ENCODE measurements around the gene FNDC7.
"Not testable (repeated sequence)": the region's sequence is repeated elsewhere in the genome, so short reads cannot be mapped to it uniquely, and the experiment has no call there.

The FNDC7 gene, protein sequence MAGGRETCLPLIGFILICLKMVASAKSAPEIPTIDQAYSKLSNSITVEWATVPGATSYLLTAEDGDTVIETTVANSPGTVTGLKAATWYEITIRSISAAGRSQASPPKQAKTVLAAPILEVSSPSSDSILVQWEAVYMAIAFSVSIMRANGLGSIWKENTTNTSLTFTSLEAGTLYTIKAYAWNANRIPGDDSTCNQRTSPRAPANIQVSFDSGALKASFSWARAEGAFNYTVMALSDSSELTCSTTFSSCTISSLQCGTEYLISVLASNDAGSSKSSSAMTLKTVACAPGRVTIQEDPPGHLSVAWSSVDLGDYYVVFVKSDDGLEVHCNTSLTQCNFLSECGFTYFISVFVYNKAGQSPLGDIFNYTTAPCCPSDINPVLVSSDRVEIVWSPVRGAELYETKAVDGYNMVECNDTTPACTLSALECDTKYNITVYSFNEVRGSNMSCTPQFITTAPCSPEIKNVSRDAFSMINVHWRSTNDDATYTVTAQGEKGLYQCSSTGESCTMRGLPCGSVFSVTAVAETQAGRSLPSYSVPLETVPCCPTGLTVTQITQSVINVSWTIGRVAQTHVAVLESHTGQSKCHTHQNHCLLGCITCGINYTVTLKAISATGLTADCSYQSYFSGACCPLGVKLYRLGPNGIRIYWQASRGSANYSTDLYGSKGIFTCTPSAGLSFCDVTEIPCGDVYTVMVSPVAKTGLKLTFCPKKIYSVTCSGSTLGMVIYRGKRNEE

DNA sequence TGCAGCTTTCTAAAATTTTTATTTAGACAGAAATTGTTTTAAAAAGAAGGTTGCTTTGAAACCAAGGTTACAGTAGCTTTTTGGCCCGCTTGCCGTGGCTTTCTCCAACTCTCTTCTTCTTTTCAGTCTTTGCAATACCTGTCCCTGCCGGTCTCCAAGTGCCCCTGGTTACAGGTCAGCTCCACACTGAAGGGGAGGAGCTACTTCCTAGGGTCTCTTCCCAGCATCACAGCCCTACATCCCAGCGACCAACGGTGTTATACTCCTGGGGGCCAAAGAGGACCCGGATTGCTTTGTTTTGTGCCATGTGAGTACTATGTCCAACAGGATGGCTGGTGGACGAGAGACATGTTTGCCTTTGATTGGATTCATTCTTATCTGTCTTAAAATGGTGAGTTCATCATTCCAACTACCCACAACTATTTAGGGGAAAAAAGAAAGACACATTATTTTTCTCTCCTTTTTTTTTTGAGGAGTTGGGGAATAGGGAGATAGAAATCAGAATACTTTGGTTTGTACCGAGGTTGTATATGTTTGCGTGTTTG lies at the start of gene FNDC7:
FNDC7 (plus strand) TSS at position 303 of the 545 bp plus-strand sequence; CDS start at position 329, 26 bp downstream.
- DNase-seq (ENCODE audit: low read depth), result no peak

DNA sequence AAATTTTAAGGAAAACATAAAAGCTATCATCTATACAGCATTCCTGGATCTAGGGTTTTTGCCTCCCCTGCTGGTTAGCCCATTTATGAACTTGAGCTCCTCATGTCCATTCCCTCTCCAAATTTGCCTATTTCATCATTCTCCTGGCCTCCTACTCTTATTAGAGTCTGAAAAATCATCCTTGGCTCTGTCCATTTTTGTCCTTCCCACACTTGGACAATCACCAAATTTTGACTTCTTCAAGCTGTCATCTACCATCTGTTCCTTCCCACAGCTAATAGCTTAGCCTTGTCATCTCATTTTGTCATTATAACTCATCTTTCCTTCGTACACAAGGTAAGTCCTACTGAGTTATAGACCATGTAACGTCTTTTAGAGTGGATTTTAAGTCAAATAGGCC lies 49.6 kb upstream of the FNDC7 start:
- DNase-seq (ENCODE audit: low read depth), result no peak

DNA sequence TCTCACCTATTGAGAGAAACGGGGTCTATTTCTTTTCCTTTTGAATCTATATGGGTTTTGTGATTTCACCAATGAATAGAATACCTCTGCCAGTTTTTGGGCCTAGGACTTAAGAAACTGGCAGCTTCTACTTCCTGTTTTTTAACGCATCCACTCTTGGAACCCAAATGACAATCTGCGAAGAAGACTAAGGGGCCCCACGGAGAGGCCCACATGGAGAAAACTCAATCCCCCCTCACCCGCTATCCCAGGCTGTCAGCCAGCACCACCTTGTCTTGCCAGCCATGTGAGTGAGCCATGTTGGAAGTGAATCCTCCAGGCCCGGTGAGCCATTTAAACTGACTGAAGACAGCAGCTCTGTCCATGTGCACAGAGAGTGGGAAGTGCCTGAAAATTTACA lies 48.2 kb upstream of the FNDC7 start:
- DNase-seq (ENCODE audit: low read depth), result no peak

DNA sequence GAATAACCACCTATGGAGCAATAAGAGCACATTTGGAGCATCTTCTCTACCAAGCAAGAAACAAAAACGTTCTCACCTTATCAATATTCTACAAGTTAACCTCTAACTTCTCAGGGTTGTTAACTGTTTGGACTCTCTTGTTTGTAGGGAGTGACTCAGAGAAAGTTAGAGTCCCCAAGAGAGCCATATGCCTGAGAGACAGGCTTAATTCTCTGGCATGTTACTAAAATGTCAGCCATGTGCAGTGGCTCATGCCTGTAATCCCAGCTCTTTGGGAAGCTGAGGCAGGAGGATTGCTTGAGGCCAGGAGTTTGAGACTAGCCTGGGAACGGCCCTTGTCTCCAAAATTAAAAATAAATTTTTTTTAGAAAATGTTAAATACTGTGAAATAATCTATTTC lies 47.6 kb upstream of the FNDC7 start:
- DNase-seq (ENCODE audit: low read depth), result no peak

DNA sequence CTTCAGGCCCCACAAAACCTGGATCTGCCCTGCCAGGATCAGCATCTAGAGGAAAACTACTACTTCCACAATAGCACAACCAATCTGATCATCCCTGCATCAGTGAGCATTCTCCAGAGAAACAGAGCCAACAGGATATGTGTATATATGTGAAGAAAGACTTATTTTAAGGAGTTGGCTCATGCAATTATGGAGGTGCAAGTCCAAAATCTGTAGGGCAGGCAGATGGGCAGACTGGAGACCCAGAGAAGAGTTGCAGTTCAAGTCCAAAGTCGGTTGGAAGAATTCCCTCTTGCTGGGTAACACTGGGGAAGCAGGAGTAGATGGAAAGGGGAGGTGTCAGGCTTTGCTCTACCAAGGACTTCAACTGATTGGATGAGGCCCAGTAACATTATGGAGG lies 46.9 kb upstream of the FNDC7 start:
- DNase-seq (ENCODE audit: low read depth), result no peak

DNA sequence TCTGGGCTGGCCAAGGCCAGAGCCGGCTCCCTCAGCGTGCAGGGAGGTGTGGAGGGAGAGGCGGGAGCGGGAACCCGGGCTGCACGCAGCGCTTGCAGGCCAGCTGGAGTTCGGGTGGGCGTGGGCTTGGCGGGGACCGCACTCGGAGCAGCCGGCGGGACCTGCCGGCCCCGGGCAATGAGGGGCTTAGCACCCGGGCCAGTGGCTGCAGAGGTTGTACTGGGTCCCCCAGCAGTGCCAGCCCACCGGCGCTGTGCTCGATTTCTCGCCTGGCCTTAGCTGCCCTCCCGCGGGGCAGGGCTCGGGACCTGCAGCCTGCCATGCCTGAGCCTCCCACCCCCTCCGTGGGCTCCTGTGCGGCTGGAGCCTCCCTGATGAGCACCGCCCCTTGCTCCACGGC lies 45.3 kb upstream of the FNDC7 start:
- not testable (repeated sequence) for DNase-seq (ENCODE audit: low read depth)

DNA sequence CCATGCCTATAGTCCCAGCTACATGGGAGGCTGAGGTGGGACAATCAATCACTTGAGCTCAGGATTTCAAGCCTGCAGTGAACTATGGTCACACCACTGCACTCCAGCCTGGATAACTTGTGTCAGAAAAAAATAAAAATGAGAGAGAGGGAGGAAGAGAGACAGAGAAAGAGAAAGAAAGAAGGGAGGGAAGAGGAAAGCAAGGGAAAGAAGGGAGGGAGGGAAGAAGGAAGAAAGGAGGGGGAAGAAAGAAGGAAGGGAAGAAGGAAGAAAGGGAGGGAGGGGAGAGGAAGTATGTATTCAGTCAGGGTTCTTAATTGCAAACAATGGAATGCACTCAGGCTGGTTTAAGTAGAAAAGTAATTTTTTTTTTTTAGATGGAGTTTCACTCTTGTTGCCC lies 43.9 kb upstream of the FNDC7 start:
- DNase-seq (ENCODE audit: low read depth), result no peak

DNA sequence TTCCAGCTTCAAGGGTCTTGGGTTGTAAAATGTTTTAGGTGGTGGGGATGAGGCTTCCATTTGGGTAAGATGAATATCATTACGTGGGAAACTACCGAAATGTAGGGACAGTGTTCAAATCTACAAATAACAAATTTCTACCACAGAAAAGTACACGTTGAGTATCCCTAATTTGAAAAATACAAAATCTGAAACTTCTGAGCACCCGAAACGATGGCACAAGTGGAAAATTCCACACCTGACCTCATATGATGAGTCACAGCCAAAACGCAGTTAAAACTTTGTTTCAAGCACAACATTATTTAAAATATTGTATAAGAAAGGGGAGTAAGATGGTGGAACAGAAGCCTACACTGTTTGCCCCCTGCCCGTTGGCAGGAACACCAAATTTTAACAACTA lies 43.0 kb upstream of the FNDC7 start:
- no peak for DNase-seq (ENCODE audit: low read depth)

DNA sequence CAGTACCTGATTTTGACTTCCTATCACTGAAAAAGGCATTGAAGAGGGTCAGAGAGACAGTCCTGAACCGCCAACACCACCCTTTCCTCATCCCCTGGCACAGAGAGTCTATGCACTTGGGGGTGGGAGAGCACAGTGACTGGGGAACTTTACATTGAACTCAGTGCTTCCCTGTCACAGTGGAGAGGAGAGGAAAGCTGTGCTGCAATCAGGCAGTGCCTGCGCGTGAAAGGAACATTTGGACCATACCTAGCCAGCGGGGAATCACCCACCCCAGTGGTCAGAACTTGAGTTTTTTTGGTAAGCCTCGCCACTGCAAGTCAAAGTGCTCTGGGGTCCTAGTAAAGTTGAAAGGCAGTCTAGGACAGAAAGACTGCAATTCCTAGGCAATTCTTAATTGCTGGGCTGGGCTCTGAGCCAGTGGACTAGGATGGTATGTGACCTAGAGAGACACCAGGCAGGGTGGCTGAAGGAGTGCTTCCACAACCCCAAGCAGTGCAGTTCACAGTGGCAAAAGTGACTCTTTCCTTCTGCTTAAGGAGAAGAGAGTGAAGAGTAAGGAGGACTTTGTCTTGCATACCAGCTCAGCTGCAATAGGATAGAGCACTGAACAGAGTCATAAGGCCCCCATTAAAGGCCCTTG lies 42.5 kb upstream of the FNDC7 start:
- no peak for DNase-seq (ENCODE audit: low read depth)

DNA sequence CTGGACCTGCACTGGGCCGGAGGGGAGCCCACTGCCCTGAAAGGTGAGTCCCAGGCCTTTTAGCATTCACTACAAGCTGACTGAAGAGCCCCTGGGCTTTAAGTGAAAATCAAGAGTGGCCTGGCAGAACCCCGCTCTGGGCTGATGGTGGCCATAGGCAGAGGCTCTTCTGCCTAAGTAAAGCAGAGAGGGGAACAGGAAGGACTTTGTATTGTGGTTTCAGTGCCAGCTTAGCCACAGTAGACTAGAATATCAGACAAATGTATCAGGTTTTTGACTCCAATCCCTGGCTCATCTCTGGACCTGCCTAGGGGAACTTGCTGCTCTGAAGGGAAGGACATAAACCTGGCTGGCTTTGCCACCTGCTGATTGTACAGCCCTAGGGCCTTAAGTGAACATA lies 41.6 kb upstream of the FNDC7 start:
- DNase-seq (ENCODE audit: low read depth), result no peak

DNA sequence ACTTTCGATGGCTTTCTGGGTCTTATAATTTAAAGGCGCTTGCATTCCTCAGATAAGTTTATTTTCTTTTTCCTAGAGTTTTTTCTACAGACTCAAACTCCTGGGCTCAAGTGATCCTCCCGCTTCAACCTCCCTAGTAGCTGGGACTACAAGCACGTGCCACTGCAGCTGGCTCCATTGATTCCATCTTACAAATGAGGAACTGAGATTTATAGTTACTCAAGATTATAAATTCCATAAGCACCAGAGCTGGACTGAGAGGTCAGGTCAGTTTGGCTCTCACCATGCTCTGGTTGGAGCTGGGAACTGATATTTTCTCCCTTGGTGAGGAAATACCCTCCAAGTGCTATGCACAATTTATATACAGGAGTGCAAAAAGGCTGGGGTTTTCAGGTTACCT lies 34.0 kb upstream of the FNDC7 start:
- no peak for DNase-seq (ENCODE audit: low read depth)

DNA sequence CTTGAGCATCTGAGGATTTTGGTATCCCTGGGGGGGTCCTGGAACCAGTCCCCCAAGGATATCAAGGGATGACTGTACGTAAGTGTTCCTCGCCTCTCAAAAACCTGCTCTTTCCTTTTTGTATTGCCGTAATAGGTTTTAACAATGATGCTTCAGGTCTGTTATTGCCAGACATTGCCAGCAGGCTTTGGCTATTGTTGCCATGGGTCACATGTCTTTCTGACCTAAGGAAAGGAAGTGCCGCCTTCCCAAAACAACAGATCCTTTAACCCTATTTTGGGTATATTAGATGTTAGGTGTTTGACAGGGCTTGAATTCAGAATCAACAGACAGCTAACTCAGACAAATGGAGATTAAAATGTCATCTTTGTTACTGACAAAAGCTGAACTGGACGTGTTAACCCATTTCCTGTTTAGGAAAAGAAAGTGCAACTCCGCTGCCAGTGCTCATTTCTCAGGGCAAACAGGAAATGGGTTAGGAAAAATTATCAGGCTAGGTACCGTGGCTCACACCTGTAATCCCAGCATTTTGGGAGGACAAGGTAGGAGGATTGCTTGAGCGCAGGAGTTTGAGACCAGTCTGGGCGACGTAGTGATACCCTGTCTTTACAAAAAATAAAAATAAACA lies 33.0 kb upstream of the FNDC7 start:
- DNase-seq (ENCODE audit: low read depth), result no peak

DNA sequence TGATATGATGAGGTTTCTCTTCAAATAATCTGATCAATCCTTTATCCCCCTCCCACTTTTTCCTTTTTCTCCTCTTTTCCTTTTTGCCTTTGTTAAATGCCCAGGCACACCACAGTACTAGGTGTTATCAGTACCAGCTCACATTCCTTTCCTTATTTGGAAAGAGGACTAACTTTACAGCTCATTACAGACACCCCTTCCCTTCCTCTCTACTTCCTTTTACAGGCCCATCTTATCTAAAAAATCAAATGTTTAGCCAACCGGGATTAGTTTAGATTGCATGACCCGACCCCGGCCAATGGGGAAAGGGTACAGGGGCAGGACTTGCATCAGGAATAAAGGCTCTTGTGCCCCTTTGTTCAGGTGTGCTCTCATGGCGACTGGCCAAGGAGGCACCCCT lies 31.0 kb upstream of the FNDC7 start:
- not testable (repeated sequence) for DNase-seq (ENCODE audit: low read depth)

DNA sequence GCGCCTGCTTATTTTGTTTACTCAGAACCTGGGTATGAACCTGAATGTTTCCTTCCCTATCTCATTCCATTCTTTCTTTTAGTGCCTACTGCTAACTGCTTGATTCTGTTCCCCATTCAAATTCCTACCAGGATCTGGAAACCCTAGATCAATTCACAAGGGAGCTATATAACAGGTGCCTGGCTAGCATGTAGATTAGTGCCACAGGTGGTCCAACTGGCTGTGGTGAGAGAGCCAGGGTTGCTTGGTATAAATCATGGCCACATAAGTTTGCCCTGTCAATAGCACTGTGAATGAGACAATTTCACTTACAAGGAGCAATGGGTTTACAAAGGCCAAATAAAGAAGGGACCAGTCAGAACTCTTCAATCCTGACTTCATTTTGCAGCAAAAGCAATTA lies 27.2 kb upstream of the FNDC7 start:
- no peak for DNase-seq (ENCODE audit: low read depth)

DNA sequence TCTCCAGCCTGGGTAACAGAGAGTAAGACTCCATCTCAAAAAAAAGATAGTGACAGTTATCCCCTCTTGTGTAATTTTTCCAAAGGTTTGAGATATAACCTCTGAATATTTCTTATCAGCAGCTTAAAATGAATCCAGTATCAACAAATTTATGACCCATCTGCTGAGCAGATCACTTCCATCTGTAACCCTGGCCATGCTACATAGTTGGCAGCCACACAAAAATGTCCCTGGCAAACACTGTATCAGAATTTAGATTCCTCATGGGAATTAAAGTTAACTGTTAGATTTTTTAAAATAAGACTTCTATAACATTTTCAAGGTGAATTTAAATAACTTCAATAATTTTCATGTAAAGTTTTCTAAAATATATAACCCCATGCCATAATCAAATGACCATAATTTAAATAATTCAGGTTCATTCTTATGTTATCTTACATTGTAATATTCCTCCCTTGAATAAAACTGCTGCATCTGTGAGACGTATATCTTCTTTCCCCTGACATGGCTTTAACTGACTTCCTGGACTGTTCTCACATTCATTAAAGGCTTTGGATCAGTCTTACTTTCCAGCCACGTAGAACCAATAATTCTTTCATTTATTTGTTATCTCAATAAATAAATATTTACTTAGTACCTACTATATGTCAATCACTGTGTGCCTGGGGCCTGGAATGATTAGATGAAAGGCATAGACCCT lies 25.9 kb upstream of the FNDC7 start:
- DNase-seq (ENCODE audit: low read depth), result no peak

DNA sequence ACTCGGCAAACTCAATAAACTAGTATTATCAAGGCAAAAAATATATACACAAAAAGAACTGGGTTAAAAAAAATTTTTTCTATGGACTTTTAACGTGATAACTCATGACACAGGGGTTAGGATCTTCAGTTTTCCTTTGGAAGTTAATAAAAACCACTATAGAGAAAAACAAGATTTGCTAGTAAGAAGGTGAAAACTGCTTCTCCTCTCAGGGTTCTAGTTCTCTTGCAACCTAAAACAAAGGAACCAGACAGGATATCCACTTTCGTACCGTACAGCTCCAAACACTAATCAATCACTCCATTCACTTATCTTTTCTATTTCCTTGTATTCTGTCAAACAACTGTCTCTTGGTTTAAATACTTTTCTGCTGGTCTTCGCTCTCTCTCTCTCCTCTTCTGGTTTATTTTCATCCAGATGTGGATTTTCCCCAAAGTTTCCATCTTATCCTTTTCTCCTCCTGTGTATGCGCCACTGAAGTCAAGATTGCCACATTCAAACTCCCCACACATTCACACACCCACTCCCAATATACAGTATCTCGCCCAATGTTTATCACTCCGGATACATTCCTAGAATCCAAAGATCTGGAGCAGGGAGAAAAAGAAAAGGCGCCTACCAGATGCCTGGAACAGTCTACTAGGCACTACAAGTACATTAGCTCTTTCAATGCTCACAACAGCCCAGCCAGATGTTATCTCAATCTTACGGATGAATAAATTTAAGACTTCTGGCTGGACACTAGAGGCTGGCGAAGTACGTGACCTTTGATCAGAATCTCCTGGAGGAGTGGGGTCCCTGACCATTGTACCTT lies 21.4 kb upstream of the FNDC7 start:
- no peak for DNase-seq (ENCODE audit: low read depth)

DNA sequence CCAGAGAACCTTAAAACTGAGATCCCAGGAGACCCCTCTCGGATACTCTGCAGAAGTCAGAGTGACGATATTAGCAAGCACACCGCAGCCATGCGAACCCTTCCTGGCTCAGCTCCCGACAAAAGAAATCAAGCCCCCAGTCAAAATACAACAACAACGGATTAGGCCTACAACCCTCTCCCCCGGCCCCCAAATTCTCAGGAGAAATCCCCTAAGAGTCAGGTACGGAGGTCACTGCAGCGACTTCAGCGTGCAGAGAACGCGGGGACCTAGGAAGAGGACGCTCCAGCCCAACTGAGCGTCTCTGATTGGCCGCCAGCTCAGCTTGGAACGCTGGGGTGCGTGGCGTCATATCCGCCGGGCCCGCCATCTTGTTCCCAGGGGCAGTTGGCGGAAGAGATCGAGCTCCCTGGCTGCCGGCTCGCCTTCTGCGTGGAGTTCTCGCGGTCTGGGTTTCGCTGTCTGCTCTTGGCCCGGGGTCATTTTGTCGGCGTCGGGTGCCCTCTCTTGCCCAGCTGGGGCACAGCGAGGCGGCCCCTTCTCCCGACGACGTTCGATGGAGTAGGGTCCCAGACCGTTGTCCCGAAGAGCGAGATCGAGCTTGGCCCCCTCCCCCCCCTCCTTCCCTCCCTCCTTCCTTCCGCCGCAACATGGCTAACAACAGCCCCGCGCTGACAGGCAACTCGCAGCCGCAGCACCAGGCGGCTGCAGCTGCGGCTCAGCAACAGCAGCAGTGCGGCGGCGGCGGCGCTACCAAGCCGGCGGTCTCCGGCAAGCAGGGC lies 20.6 kb upstream of the FNDC7 start, which contains the start of gene PRPF38B:
PRPF38B (plus strand) TSS at position 369 of the 782 bp plus-strand sequence; CDS start at position 651, 282 bp downstream.
- DNase-seq (ENCODE audit: low read depth), result peak; percentile 90

DNA sequence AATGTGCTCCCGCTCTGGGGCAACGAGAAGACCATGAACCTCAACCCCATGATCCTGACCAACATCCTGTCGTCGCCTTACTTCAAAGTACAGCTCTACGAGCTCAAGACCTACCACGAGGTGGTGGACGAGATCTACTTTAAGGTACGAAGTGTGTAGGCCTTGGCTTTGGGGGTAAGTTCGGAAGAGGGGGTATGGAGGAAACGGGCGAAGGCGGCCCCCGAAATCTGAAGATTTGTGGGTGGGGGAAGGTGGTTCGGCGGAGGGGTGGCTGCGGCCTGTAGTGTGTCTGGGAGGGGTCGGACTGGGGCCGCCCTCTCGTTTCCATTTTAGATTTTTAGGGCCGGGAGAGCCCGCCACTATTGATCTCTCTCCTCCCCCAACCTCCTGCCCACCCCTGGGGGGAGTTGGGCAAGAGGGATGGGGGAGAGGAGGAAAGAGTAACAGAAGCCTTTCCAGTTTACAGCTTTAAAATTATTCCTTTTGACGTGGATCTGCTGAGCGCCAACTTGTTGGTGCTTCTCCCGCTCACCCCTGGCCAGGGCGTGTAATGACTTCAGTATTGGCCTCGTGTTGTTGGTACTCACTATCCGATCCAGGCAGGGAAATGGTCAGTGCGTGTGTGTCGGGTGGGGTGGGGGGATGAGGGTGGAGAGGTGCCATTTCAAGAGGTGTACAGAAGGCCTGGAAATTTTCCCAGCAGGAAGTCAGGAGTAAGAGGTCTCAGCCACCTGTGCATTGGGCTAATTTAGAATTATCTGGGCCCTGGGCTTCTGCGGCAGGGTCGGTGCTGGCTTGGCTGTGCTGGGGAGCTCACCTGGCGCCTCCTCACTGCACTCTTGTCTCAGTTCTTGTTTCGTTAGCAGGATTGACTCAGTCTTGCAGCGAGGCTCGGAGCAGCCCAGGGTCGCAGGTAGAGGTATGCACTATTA lies 19.7 kb upstream of the FNDC7 start:
- DNase-seq (ENCODE audit: low read depth), result peak; percentile 35

DNA sequence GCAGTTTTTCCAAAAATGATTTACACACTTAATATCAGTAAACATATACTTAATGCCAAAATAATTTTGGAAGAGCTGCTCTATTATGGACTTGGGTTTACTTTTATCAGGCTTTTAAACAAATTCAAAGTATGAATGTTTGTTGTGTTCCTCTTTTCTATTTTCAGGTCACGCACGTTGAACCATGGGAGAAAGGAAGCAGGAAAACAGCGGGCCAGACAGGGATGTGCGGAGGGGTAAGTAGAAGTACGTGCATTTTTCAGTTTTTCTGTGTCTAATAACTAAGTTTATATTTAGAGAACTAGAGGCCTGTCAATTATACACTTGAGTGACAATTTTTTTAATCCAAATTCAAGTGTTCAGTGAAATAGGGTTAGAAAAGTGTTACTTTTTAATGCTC lies 17.2 kb upstream of the FNDC7 start:
- DNase-seq (ENCODE audit: low read depth), result no peak
